H9 (cell line): ENCODE measurements around the gene SMO. TPM values are rescaled to one million over a fixed set of nuclear protein-coding genes. Genes with fewer than 3 reads are reported as not detected.
A peak's percentile ranks its signal among the peaks of the same experiment; 100 is the strongest.

Source experiments
- DNase-seq: peaks from one replicate; pipeline ENCODE4 v3.0.0-alpha.2; 2017
- H2AFZ ChIP-seq: one replicate; pipeline ENCODE4 v1.6.1; 2013; ENCODE audit warnings: mild to moderate bottlenecking, low read length, control low read depth, moderate library complexity
- H2AK5ac ChIP-seq: 2 replicates; pipeline ENCODE4 v1.6.1; 2013; ENCODE audit warnings: low read length, control low read depth, mixed read lengths; ENCODE audit not compliant: insufficient read length
- H2BK120ac ChIP-seq: one replicate; pipeline ENCODE4 v1.6.1; 2013; ENCODE audit warnings: low read depth, mild to moderate bottlenecking, low read length, control low read depth, inconsistent platforms; ENCODE audit not compliant: poor library complexity, severe bottlenecking
- H2BK12ac ChIP-seq: 2 replicates; pipeline ENCODE4 v1.6.1; 2013; ENCODE audit warnings: low read length, control low read depth, mixed read lengths, low read depth; ENCODE audit not compliant: insufficient read length
- H2BK15ac ChIP-seq: 2 replicates; pipeline ENCODE4 v1.6.1; 2013; ENCODE audit warnings: low read depth, low read length, control low read depth
- H2BK20ac ChIP-seq: one replicate; pipeline ENCODE4 v1.6.1; 2013; ENCODE audit warnings: low read depth, mild to moderate bottlenecking, low read length, control low read depth, inconsistent platforms; ENCODE audit not compliant: poor library complexity, severe bottlenecking
- H2BK5ac ChIP-seq: 2 replicates; pipeline ENCODE4 v1.6.1; 2013; ENCODE audit warnings: low read length, control low read depth, mixed read lengths; ENCODE audit not compliant: insufficient read length
- H3K14ac ChIP-seq: 2 replicates; pipeline ENCODE4 v1.6.1; 2013; ENCODE audit warnings: low read length, control low read depth; ENCODE audit not compliant: insufficient read depth
- H3K18ac ChIP-seq: 2 replicates; pipeline ENCODE4 v1.6.1; 2013; ENCODE audit warnings: low read depth, mild to moderate bottlenecking, mixed read lengths, low read length, control low read depth; ENCODE audit not compliant: insufficient read length
- H3K23ac ChIP-seq: 2 replicates; pipeline ENCODE4 v1.6.1; 2013; ENCODE audit warnings: low read length, control low read depth, mixed read lengths, low read depth; ENCODE audit not compliant: insufficient read length
- H3K23me2 ChIP-seq: 2 replicates; pipeline ENCODE4 v1.6.1; 2013; ENCODE audit warnings: low read depth, mild to moderate bottlenecking, mixed read lengths, low read length, control low read depth; ENCODE audit not compliant: insufficient read length, poor library complexity, severe bottlenecking
- H3K27ac ChIP-seq: 2 replicates; pipeline ENCODE4 v1.5.1; 2013; ENCODE audit warnings: low read length, control low read depth, mixed read lengths, low read depth; ENCODE audit not compliant: insufficient read length
- H3K27me3 ChIP-seq: 2 replicates; pipeline ENCODE4 v1.6.1; 2013; ENCODE audit warnings: low read length, control low read depth, inconsistent platforms; ENCODE audit not compliant: insufficient read depth
- H3K4ac ChIP-seq: 2 replicates; pipeline ENCODE4 v1.6.1; 2013; ENCODE audit warnings: low read depth, mild to moderate bottlenecking, control low read depth, inconsistent platforms, low read length, moderate library complexity
- H3K4me1 ChIP-seq: 2 replicates; pipeline ENCODE4 v1.6.1; 2013; ENCODE audit warnings: low read length, control low read depth, inconsistent platforms; ENCODE audit not compliant: insufficient read depth
- H3K4me2 ChIP-seq: 2 replicates; pipeline ENCODE4 v1.6.1; 2013; ENCODE audit warnings: low read length, control low read depth, mixed read lengths; ENCODE audit not compliant: insufficient read length, insufficient read depth
- H3K56ac ChIP-seq: 2 replicates; pipeline ENCODE4 v1.6.1; 2013; ENCODE audit warnings: low read depth, mild to moderate bottlenecking, mixed read lengths, low read length, control low read depth; ENCODE audit not compliant: insufficient read length
- H3K79me1 ChIP-seq: 2 replicates; pipeline ENCODE4 v1.6.1; 2013; ENCODE audit warnings: low read depth, mild to moderate bottlenecking, moderate library complexity, low read length, control low read depth, inconsistent platforms; ENCODE audit not compliant: insufficient read depth, poor library complexity, severe bottlenecking
- H3K79me2 ChIP-seq: 2 replicates; pipeline ENCODE4 v1.6.1; 2013; ENCODE audit warnings: low read length, control low read depth, inconsistent platforms; ENCODE audit not compliant: insufficient read depth
- H3K9ac ChIP-seq: 2 replicates; pipeline ENCODE4 v1.6.1; 2013; ENCODE audit warnings: low read length, control low read depth, mixed read lengths; ENCODE audit not compliant: insufficient read length; ENCODE audit errors: extremely low read depth
- H3K9me3 ChIP-seq: one replicate; pipeline ENCODE4 v1.6.1; 2013; ENCODE audit warnings: low read depth, low read length, inconsistent platforms; ENCODE audit not compliant: control insufficient read depth
- H3T11ph ChIP-seq: one replicate; pipeline ENCODE4 v1.6.1; 2013; ENCODE audit warnings: mild to moderate bottlenecking, low read length, control low read depth, inconsistent platforms
- H4K20me1 ChIP-seq: one replicate; pipeline ENCODE4 v1.6.1; 2013; ENCODE audit not compliant: control insufficient read depth, insufficient read length, insufficient read depth
- H4K5ac ChIP-seq: 2 replicates; pipeline ENCODE4 v1.6.1; 2013; ENCODE audit warnings: low read depth, mild to moderate bottlenecking, mixed read lengths, low read length, control low read depth; ENCODE audit not compliant: insufficient read length
- H4K8ac ChIP-seq: replicated peaks from 2 replicates; pipeline ENCODE4 v1.6.1; 2013; ENCODE audit warnings: low read length, control low read depth, mixed read lengths, low read depth; ENCODE audit not compliant: insufficient read length
- H4K91ac ChIP-seq: 2 replicates; pipeline ENCODE4 v1.6.1; 2013; ENCODE audit warnings: low read depth, mild to moderate bottlenecking, moderate library complexity, mixed read lengths, low read length, control low read depth; ENCODE audit not compliant: insufficient read length
- H3K27ac Mint-ChIP-seq, 3 experiments: 2 replicates in 2 of 3; 3 replicates in 1 of 3; pipeline ENCODE4 v1.8.0; 2020 to 2021; ENCODE audit warnings: mixed read lengths in 3 of 3, mild to moderate bottlenecking in 1 of 3, moderate library complexity in 1 of 3
- H3K27me3 Mint-ChIP-seq: 2 replicates; pipeline ENCODE4 v1.8.0; 2021; ENCODE audit warnings: low read depth, mild to moderate bottlenecking, moderate library complexity, mixed read lengths
- H3K36me3 Mint-ChIP-seq, 3 experiments: 2 replicates in 2 of 3; 3 replicates in 1 of 3; pipeline ENCODE4 v1.8.0; 2020 to 2021; ENCODE audit warnings: low read depth in 3 of 3, mixed read lengths in 3 of 3; ENCODE audit not compliant: insufficient read depth in 1 of 3
- H3K4me1 Mint-ChIP-seq, 2 experiments: 2 replicates each; pipeline ENCODE4 v1.8.0; 2020; ENCODE audit warnings: mixed read lengths in 2 of 2
- H3K4me3 Mint-ChIP-seq, 2 experiments: 2 replicates in 1 of 2; 3 replicates in 1 of 2; pipeline ENCODE4 v1.8.0; 2020 to 2021; ENCODE audit warnings: mild to moderate bottlenecking in 2 of 2, mixed read lengths in 2 of 2, moderate library complexity in 1 of 2
- H3K9me3 Mint-ChIP-seq, 2 experiments: 2 replicates in 1 of 2; 3 replicates in 1 of 2; pipeline ENCODE4 v1.8.0; 2020; ENCODE audit warnings: mild to moderate bottlenecking in 2 of 2, mixed read lengths in 2 of 2, moderate library complexity in 1 of 2
- WGBS: extraction: QIAGEN DNeasy Blood & Tissue Kit; methylation state at CpG from one replicate; pipeline ENCODE4 v1.1.7; 2013; ENCODE audit warnings: missing lambda C conversion rate, low lambda C conversion rate, mixed read lengths; ENCODE audit not compliant: insufficient read length; ENCODE audit errors: extremely low coverage; 5-methylcytosine and 5-hydroxymethylcytosine counted together
- total RNA-seq: library from RNA; stranded (reverse); gene quantifications from 2 replicates; pipeline ENCODE4 v1.2.1, GENCODE V29; 2021
- TF ChIP-seq, protein P1 (sequence below): fragments of 200-600 bp; sonication (generic); conservative IDR thresholded peaks from 3 replicates; pipeline ENCODE4 v1.8.0; 2021; ENCODE audit warnings: antibody characterized with exemption, mild to moderate bottlenecking

SMO gene
- total RNA-seq, 1 experiment from 2014 or later, result 66.8 TPM

DNA sequence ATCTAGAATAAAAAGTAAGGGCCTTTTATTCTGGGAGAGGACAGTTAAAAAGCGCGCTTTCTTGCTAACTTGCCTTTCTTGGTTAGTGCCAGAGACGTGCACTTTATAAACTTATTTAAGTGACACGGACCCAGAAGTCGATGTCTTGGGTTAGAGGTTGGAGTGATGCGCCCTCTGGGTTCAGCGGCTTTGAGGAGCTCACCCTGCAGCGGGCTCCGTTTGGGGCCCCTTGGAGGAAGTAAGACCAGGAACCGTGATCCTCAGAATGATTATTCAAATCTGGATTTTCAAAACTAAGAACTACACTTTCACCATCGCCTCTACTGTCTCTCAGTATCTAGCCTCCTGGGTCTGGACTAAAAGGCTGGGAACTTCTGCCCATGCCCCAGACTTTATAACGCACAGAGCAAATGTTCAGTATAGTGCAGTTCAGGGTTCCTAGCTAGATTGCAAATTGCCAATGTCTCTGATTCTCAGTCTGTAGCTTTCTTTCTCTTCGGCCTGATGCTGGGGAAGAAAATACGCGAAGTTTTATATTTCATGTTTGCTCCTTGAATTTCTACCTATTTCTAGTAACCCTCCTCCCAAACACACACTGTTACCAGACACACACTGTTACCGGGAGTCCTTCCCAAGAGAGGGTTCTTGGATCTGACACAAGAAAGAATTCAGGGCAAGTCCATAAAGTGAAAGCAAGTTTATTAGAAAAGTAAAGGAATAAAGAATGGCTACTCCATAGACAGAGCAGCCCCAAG is 18.6 kb upstream of the SMO start:
- H3K18ac ChIP-seq, result peak overlapping the region; percentile 76
- Mint-ChIP-seq H3K27ac (peak overlapping the region; percentile 85 to 97 (median 95)), H3K36me3 (peaks cover 7 to 24% (median 21%) of the 10 kb centered on the region in 3 experiments; a peak in 6 of 7 replicates), H3K27me3 (peaks cover 2% of the 10 kb centered on the region; the same call in 1 of the 2 replicates), H3K4me3 (peak overlapping the region; percentile 63 to 75), H3K9me3 (peaks cover 3 to 4% of the 10 kb centered on the region in 2 experiments; a peak in 3 of 5 replicates), H3K4me1 (peaks cover 36 to 38% of the 10 kb centered on the region in 2 experiments)
- peak overlapping the region; percentile 94; the same call in 1 of the 2 replicates for H3K4ac ChIP-seq
- H4K8ac ChIP-seq, result no peak overlapping the region
- H2BK20ac ChIP-seq, result peak overlapping the region; percentile 32
- peak overlapping the region; percentile 100 for H2BK120ac ChIP-seq
- no peak overlapping the region for H3K23ac ChIP-seq
- no peaks in the 10 kb centered on the region for H3K9me3 ChIP-seq
- H2AFZ ChIP-seq, result no peak overlapping the region
- TF ChIP-seq, protein P1, sequence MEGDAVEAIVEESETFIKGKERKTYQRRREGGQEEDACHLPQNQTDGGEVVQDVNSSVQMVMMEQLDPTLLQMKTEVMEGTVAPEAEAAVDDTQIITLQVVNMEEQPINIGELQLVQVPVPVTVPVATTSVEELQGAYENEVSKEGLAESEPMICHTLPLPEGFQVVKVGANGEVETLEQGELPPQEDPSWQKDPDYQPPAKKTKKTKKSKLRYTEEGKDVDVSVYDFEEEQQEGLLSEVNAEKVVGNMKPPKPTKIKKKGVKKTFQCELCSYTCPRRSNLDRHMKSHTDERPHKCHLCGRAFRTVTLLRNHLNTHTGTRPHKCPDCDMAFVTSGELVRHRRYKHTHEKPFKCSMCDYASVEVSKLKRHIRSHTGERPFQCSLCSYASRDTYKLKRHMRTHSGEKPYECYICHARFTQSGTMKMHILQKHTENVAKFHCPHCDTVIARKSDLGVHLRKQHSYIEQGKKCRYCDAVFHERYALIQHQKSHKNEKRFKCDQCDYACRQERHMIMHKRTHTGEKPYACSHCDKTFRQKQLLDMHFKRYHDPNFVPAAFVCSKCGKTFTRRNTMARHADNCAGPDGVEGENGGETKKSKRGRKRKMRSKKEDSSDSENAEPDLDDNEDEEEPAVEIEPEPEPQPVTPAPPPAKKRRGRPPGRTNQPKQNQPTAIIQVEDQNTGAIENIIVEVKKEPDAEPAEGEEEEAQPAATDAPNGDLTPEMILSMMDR, result peak; percentile 14; the same call in 2 of the 3 replicates
- no peak overlapping the region for H2BK15ac ChIP-seq
- no CpG with 5 or more reads among the region's 16 CpGs for WGBS
- H3K14ac ChIP-seq, result peak overlapping the region; percentile 85; the same call in 1 of the 2 replicates
- H3K4me2 ChIP-seq, result peak overlapping the region; percentile 57
- peak overlapping the region; percentile 88 for H4K5ac ChIP-seq
- peak overlapping the region; percentile 46 for H3K27ac ChIP-seq
- H2BK5ac ChIP-seq, result no peak overlapping the region
- H3K23me2 ChIP-seq, result peaks cover 16% of the 10 kb centered on the region
- peak overlapping the region; percentile 93 for H2BK12ac ChIP-seq
- H4K20me1 ChIP-seq, result no peaks in the 10 kb centered on the region
- H3K56ac ChIP-seq, result peak overlapping the region; percentile 41
- peak; percentile 47 for DNase-seq
- no peaks in the 10 kb centered on the region for H3K79me1 ChIP-seq
- peak overlapping the region; percentile 76 for H3K9ac ChIP-seq
- no peaks in the 10 kb centered on the region for H3K27me3 ChIP-seq
- H3K79me2 ChIP-seq, result no peaks in the 10 kb centered on the region
- no peak overlapping the region for H4K91ac ChIP-seq
- H2AK5ac ChIP-seq, result no peak overlapping the region
- peak overlapping the region; percentile 98 for H3T11ph ChIP-seq
- H3K4me1 ChIP-seq, result peaks cover 5% of the 10 kb centered on the region; the same call in 1 of the 2 replicates
